ENCODE results near the gene KCTD10.
"Not testable (repeated sequence)": the region's sequence is repeated elsewhere in the genome, so short reads cannot be mapped to it uniquely, and the experiment has no call there.

Gene KCTD10

GRCh38 chr12:109421355-109422087, 55.6 kb downstream of the KCTD10 start:
- DNase-seq (ENCODE audit: low read depth in 2 of 2), result no peak

- no peak for DNase-seq (ENCODE audit: low read depth in 2 of 2)
Measured at GRCh38 chr12:109418848-109419480, 58.1 kb downstream of the KCTD10 start.

GRCh38 chr12:109406147-109406546, 71.0 kb downstream of the KCTD10 start:
- DNase-seq (ENCODE audit: low read depth in 2 of 2), result not testable (repeated sequence)

GRCh38 chr12:109404841-109405240, 72.3 kb downstream of the KCTD10 start:
- DNase-seq (ENCODE audit: low read depth in 2 of 2), result not testable (repeated sequence)

All from stimulated activated CD8-positive, alpha-beta memory T cell treated with anti-CD3 and anti-CD28 coated beads, Interleukin-2, amount 100 ng/mL, for 48 hours (primary cell).